ENCODE results near the gene TCEAL6. TPM values are rescaled to one million over a fixed set of nuclear protein-coding genes. Genes with fewer than 3 reads are reported as not detected.
"Not testable (repeated sequence)": the region's sequence is repeated elsewhere in the genome, so short reads cannot be mapped to it uniquely, and the experiment has no call there.

TCEAL6 gene
- polyA plus RNA-seq (2011; rRNA removed): not detected in 2 replicates
- not detected in 2 replicates for polyA minus RNA-seq (2011; rRNA and poly(A)+ RNA removed)

- H3K9me3 ChIP-seq (ENCODE audit: control insufficient read depth, insufficient read depth, low read length); H3K27me3 ChIP-seq (ENCODE audit: control insufficient read depth, insufficient read depth, low read length); H3K4me3 ChIP-seq (ENCODE audit: low read depth, low read length); CTCF ChIA-PET; H3K27ac ChIP-seq (ENCODE audit: low read depth, low read length); DNase-seq (ENCODE audit: low read depth, low spot score); POLR2A ChIA-PET: not testable (repeated sequence)
Measured at GRCh38 chrX:102142274-102142673, at the start of gene TCEAL6. TSS of gene TCEAL6 (minus strand) at chrX:102142481.

- POLR2A ChIA-PET: no interaction called here
- CTCF ChIA-PET: no interaction called here
- no peaks in the 10 kb centered on the region for H3K27me3 ChIP-seq (ENCODE audit: control insufficient read depth, insufficient read depth, low read length)
Measured at GRCh38 chrX:102185967-102186720, 43.9 kb upstream of the TCEAL6 start.

GRCh38 chrX:102155806-102156179 lies 13.5 kb upstream of the TCEAL6 start, which contains the start of gene BEX5:
TSS of gene BEX5 (minus strand) at chrX:102155977. CDS start at chrX:102154265, 1,712 bp downstream.
- CTCF ChIA-PET: interaction anchor here (0.6 kb wide), 1 partner anchor 1329 kb away, joined by 3 read pairs; no protein-coding TSS in a partner anchor

More at GRCh38 chrX:102185967-102186720, 43.9 kb upstream of the TCEAL6 start:
- no peak overlapping the region for H3K27ac ChIP-seq (ENCODE audit: low read depth, low read length)
- H3K4me3 ChIP-seq (ENCODE audit: low read depth, low read length): no peak overlapping the region
- DNase-seq (ENCODE audit: low read depth, low spot score): no peak
- TF ChIP-seq CTCF (IDR thresholded peaks at IDR 0.05; ENCODE audit: low read depth, low read length): no peak
- no peaks in the 10 kb centered on the region; the same call in 1 of the 2 replicates for H3K9me3 ChIP-seq (ENCODE audit: control insufficient read depth, insufficient read depth, low read length)

GRCh38 chrX:102154900-102155805 lies 12.9 kb upstream of the TCEAL6 start:
- ChIA-PET CTCF (interaction anchor here (0.6 kb wide), 1 partner anchor 1330 kb away, joined by 3 read pairs; no protein-coding TSS in a partner anchor), POLR2A (no interaction called here)
- Histone ChIP-seq H3K27ac (ENCODE audit: low read depth, low read length) (no peak overlapping the region), H3K9me3 (ENCODE audit: control insufficient read depth, insufficient read depth, low read length) (no peaks in the 10 kb centered on the region; the same call in 1 of the 2 replicates), H3K27me3 (ENCODE audit: control insufficient read depth, insufficient read depth, low read length) (no peaks in the 10 kb centered on the region), H3K4me3 (ENCODE audit: low read depth, low read length) (no peak overlapping the region)
- no peak for TF ChIP-seq CTCF (IDR thresholded peaks at IDR 0.05; ENCODE audit: low read depth, low read length)
- no peak for DNase-seq (ENCODE audit: low read depth, low spot score)

More at GRCh38 chrX:102155806-102156179, 13.5 kb upstream of the TCEAL6 start, which contains the start of gene BEX5:
- POLR2A ChIA-PET: no interaction called here
- no peak within 1 kb of the TSS for H3K4me3 ChIP-seq (ENCODE audit: low read depth, low read length)
- no peak within 1 kb of the TSS for H3K27ac ChIP-seq (ENCODE audit: low read depth, low read length)
- H3K9me3 ChIP-seq (ENCODE audit: control insufficient read depth, insufficient read depth, low read length): no peaks in the 10 kb centered on the region; the same call in 1 of the 2 replicates
- DNase-seq (ENCODE audit: low read depth, low spot score): no peak
- TF ChIP-seq CTCF (IDR thresholded peaks at IDR 0.05; ENCODE audit: low read depth, low read length): no peak
- no peaks in the 10 kb centered on the region for H3K27me3 ChIP-seq (ENCODE audit: control insufficient read depth, insufficient read depth, low read length)

GRCh38 chrX:102154218-102154860 lies 12.1 kb upstream of the TCEAL6 start:
- H3K9me3 ChIP-seq (ENCODE audit: control insufficient read depth, insufficient read depth, low read length): no peaks in the 10 kb centered on the region; the same call in 1 of the 2 replicates
- H3K27ac ChIP-seq (ENCODE audit: low read depth, low read length): no peak overlapping the region
- TF ChIP-seq CTCF (IDR thresholded peaks at IDR 0.05; ENCODE audit: low read depth, low read length): no peak
- no peaks in the 10 kb centered on the region for H3K27me3 ChIP-seq (ENCODE audit: control insufficient read depth, insufficient read depth, low read length)
- CTCF ChIA-PET: no interaction called here
- POLR2A ChIA-PET: no interaction called here
- no peak overlapping the region for H3K4me3 ChIP-seq (ENCODE audit: low read depth, low read length)
- no peak for DNase-seq (ENCODE audit: low read depth, low spot score)

GRCh38 chrX:102141631-102142030 lies 650 bp downstream of the TCEAL6 start:
- H3K27ac ChIP-seq (ENCODE audit: low read depth, low read length); POLR2A ChIA-PET; H3K4me3 ChIP-seq (ENCODE audit: low read depth, low read length); DNase-seq (ENCODE audit: low read depth, low spot score); H3K9me3 ChIP-seq (ENCODE audit: control insufficient read depth, insufficient read depth, low read length); H3K27me3 ChIP-seq (ENCODE audit: control insufficient read depth, insufficient read depth, low read length); CTCF ChIA-PET: not testable (repeated sequence)

DNA sequence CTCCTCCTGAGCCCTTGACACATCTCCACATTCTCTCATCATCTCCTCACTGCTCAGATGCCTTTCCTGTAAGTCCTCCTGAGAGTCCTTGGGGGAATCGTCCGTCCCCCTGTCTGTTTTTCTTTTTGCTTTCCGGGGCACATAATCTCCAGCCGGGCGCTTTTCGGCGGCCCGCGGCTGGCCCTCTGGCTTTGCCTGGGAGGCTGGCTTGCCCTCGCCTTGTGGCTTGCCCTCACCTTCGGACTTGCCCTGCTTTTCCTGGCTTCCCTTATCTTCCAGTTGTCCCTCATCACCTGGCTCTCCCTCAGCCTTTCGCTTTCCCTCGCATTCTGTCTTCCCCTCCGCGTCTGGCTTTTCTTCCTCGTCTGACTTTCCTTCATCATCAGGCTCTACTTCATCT lies 1.4 kb downstream of the TCEAL6 start:
- POLR2A ChIA-PET; H3K27ac ChIP-seq (ENCODE audit: low read depth, low read length); H3K4me3 ChIP-seq (ENCODE audit: low read depth, low read length); H3K9me3 ChIP-seq (ENCODE audit: control insufficient read depth, insufficient read depth, low read length); H3K27me3 ChIP-seq (ENCODE audit: control insufficient read depth, insufficient read depth, low read length); CTCF ChIA-PET; DNase-seq (ENCODE audit: low read depth, low spot score): not testable (repeated sequence)
